ENCODE results near the gene EXOSC2.

EXOSC2 gene

GRCh38 chr9:130712564-130713285 is 19.1 kb downstream of the EXOSC2 start:
- Histone ChIP-seq H3K27ac (ENCODE audit: low read depth, low read length) (peak overlapping the region; percentile 99), H3K27me3 (ENCODE audit: control insufficient read depth in 1 of 2, insufficient read depth in 2 of 2, low read length in 2 of 2) (no peaks in the 10 kb centered on the region), H3K4me1 (ENCODE audit: control insufficient read depth in 1 of 2, insufficient read depth in 2 of 2, low read length in 2 of 2) (peaks cover 13 to 27% of the 10 kb centered on the region in 2 donors), H3K36me3 (ENCODE audit: control insufficient read depth in 1 of 2, insufficient read depth in 2 of 2, low read length in 2 of 2) (no peaks in the 10 kb centered on the region), H3K9me3 (ENCODE audit: control insufficient read depth in 1 of 2, low read length in 2 of 2) (no peaks in the 10 kb centered on the region), H3K9ac (ENCODE audit: low read depth in 1 of 2, low read length in 2 of 2) (peak overlapping the region; percentile 85 to 87), H3K4me3 (ENCODE audit: low read depth in 1 of 2, low read length in 2 of 2) (peak overlapping the region; percentile 76 to 77)

- Histone ChIP-seq H3K4me1 (ENCODE audit: control insufficient read depth in 1 of 2, insufficient read depth in 2 of 2, low read length in 2 of 2) (peaks cover 13 to 27% of the 10 kb centered on the region in 2 donors), H3K27ac (ENCODE audit: low read depth, low read length) (peak overlapping the region; percentile 99), H3K9ac (ENCODE audit: low read depth in 1 of 2, low read length in 2 of 2) (peak overlapping the region; percentile 85 to 87), H3K36me3 (ENCODE audit: control insufficient read depth in 1 of 2, insufficient read depth in 2 of 2, low read length in 2 of 2) (no peaks in the 10 kb centered on the region), H3K9me3 (ENCODE audit: control insufficient read depth in 1 of 2, low read length in 2 of 2) (no peaks in the 10 kb centered on the region), H3K4me3 (ENCODE audit: low read depth in 1 of 2, low read length in 2 of 2) (peak overlapping the region; percentile 76 to 77), H3K27me3 (ENCODE audit: control insufficient read depth in 1 of 2, insufficient read depth in 2 of 2, low read length in 2 of 2) (no peaks in the 10 kb centered on the region)
Measured at GRCh38 chr9:130713286-130713960, 19.8 kb downstream of the EXOSC2 start.

- Histone ChIP-seq H3K4me1 (ENCODE audit: control insufficient read depth in 1 of 2, insufficient read depth in 2 of 2, low read length in 2 of 2) (peaks cover 13 to 27% of the 10 kb centered on the region in 2 donors), H3K27ac (ENCODE audit: low read depth, low read length) (no peak overlapping the region), H3K4me3 (ENCODE audit: low read depth in 1 of 2, low read length in 2 of 2) (peak overlapping the region; percentile 76 to 77), H3K9me3 (ENCODE audit: control insufficient read depth in 1 of 2, low read length in 2 of 2) (no peaks in the 10 kb centered on the region), H3K36me3 (ENCODE audit: control insufficient read depth in 1 of 2, insufficient read depth in 2 of 2, low read length in 2 of 2) (no peaks in the 10 kb centered on the region), H3K9ac (ENCODE audit: low read depth in 1 of 2, low read length in 2 of 2) (peak overlapping the region; percentile 85 to 87), H3K27me3 (ENCODE audit: control insufficient read depth in 1 of 2, insufficient read depth in 2 of 2, low read length in 2 of 2) (no peaks in the 10 kb centered on the region)
Measured at GRCh38 chr9:130714586-130715110, 21.1 kb downstream of the EXOSC2 start.

DNA sequence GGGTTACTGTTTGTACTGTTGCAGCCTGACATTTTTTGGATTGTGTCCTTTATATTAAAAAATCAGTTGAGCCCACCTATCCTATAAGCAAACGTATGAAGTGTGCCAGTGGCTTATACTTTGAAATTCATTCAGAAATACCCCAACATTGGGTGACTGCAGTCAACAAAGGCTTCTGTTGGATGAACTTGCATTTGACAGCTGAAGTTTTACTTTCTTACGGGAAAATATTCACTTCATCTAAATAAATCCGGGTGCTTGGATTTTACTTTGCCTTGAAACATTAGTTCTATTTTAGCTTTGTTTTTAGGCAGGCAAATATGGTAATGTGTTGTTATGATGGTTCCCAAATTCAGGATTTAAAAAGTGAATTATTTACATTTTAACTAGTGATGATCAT is 21.7 kb downstream of the EXOSC2 start:
- Histone ChIP-seq H3K9ac (ENCODE audit: low read depth in 1 of 2, low read length in 2 of 2) (peak overlapping the region; percentile 85 to 87), H3K4me3 (ENCODE audit: low read depth in 1 of 2, low read length in 2 of 2) (peak overlapping the region; percentile 76 to 77), H3K4me1 (ENCODE audit: control insufficient read depth in 1 of 2, insufficient read depth in 2 of 2, low read length in 2 of 2) (peaks cover 13 to 27% of the 10 kb centered on the region in 2 donors), H3K27me3 (ENCODE audit: control insufficient read depth in 1 of 2, insufficient read depth in 2 of 2, low read length in 2 of 2) (no peaks in the 10 kb centered on the region), H3K9me3 (ENCODE audit: control insufficient read depth in 1 of 2, low read length in 2 of 2) (no peaks in the 10 kb centered on the region), H3K27ac (ENCODE audit: low read depth, low read length) (no peak overlapping the region), H3K36me3 (ENCODE audit: control insufficient read depth in 1 of 2, insufficient read depth in 2 of 2, low read length in 2 of 2) (no peaks in the 10 kb centered on the region)

DNA sequence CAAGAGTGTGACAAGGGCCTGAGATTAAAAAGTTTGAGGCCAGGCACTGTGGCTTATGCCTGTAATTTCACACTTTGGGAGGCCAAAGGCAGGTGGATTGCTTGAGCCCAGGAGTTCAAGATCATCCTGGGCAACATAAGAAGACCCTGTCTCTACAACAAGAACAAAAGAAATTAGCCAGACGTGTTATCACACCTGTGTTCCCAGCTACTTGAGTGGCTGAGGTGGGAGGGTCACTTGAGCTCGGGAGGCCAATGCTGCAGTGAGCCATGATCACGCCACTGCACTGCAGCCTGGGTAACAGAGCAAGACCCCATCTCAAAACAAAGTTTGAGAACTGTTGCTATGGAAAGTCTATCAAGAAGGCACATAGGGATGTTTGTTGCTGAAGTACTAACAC is 25.0 kb downstream of the EXOSC2 start:
- no peaks in the 10 kb centered on the region for H3K9me3 ChIP-seq (ENCODE audit: control insufficient read depth in 1 of 2, low read length in 2 of 2)
- H3K4me1 ChIP-seq (ENCODE audit: control insufficient read depth in 1 of 2, insufficient read depth in 2 of 2, low read length in 2 of 2): peaks cover 13 to 21% of the 10 kb centered on the region in 2 donors
- H3K27ac ChIP-seq (ENCODE audit: low read depth, low read length): no peak overlapping the region
- H3K4me3 ChIP-seq (ENCODE audit: low read depth in 1 of 2, low read length in 2 of 2): no peak overlapping the region
- H3K36me3 ChIP-seq (ENCODE audit: control insufficient read depth in 1 of 2, insufficient read depth in 2 of 2, low read length in 2 of 2): no peaks in the 10 kb centered on the region
- no peak overlapping the region for H3K9ac ChIP-seq (ENCODE audit: low read depth in 1 of 2, low read length in 2 of 2)
- no peaks in the 10 kb centered on the region for H3K27me3 ChIP-seq (ENCODE audit: control insufficient read depth in 1 of 2, insufficient read depth in 2 of 2, low read length in 2 of 2)

GRCh38 chr9:130720762-130721161 is 27.2 kb downstream of the EXOSC2 start:
- Histone ChIP-seq H3K9me3 (ENCODE audit: control insufficient read depth in 1 of 2, low read length in 2 of 2) (no peaks in the 10 kb centered on the region), H3K4me3 (ENCODE audit: low read depth in 1 of 2, low read length in 2 of 2) (no peak overlapping the region), H3K9ac (ENCODE audit: low read depth in 1 of 2, low read length in 2 of 2) (no peak overlapping the region), H3K27ac (ENCODE audit: low read depth, low read length) (no peak overlapping the region), H3K4me1 (ENCODE audit: control insufficient read depth in 1 of 2, insufficient read depth in 2 of 2, low read length in 2 of 2) (peaks cover 4% of the 10 kb centered on the region in 2 donors), H3K36me3 (ENCODE audit: control insufficient read depth in 1 of 2, insufficient read depth in 2 of 2, low read length in 2 of 2) (no peaks in the 10 kb centered on the region), H3K27me3 (ENCODE audit: control insufficient read depth in 1 of 2, insufficient read depth in 2 of 2, low read length in 2 of 2) (no peaks in the 10 kb centered on the region)

GRCh38 chr9:130728721-130729120 is 35.1 kb downstream of the EXOSC2 start:
- Histone ChIP-seq H3K27me3 (ENCODE audit: control insufficient read depth in 1 of 2, insufficient read depth in 2 of 2, low read length in 2 of 2) (no peaks in the 10 kb centered on the region), H3K9me3 (ENCODE audit: control insufficient read depth in 1 of 2, low read length in 2 of 2) (no peaks in the 10 kb centered on the region), H3K9ac (ENCODE audit: low read depth in 1 of 2, low read length in 2 of 2) (no peak overlapping the region), H3K4me1 (ENCODE audit: control insufficient read depth in 1 of 2, insufficient read depth in 2 of 2, low read length in 2 of 2) (peaks cover 13 to 15% of the 10 kb centered on the region in 2 donors), H3K27ac (ENCODE audit: low read depth, low read length) (no peak overlapping the region), H3K4me3 (ENCODE audit: low read depth in 1 of 2, low read length in 2 of 2) (no peak overlapping the region), H3K36me3 (ENCODE audit: control insufficient read depth in 1 of 2, insufficient read depth in 2 of 2, low read length in 2 of 2) (no peaks in the 10 kb centered on the region)

DNA sequence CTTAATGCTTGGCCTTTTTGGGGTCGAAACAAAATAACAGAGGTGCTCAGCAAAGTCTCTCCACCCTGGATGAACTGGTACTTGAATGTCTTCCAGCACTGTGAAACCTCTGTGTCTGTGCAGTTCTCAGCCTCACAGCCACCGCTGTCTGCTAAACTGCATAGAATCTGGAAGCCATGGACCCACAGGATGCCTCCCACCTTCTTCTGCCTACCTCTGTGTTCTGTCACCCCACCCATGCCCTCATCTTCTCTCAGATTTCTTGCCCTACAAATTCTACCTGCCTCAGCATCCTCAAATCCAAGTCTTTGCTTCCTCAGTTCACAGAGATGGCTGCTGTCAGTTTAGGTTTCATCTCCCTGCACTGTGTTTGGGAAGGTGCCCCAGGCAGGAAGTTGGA is 35.6 kb downstream of the EXOSC2 start:
- H3K9me3 ChIP-seq (ENCODE audit: control insufficient read depth in 1 of 2, low read length in 2 of 2): no peaks in the 10 kb centered on the region

GRCh38 chr9:130731355-130731754 is 37.8 kb downstream of the EXOSC2 start:
- Histone ChIP-seq H3K36me3 (ENCODE audit: control insufficient read depth in 1 of 2, insufficient read depth in 2 of 2, low read length in 2 of 2) (no peaks in the 10 kb centered on the region), H3K27ac (ENCODE audit: low read depth, low read length) (no peak overlapping the region), H3K9me3 (ENCODE audit: control insufficient read depth in 1 of 2, low read length in 2 of 2) (no peaks in the 10 kb centered on the region), H3K9ac (ENCODE audit: low read depth in 1 of 2, low read length in 2 of 2) (no peak overlapping the region), H3K4me1 (ENCODE audit: control insufficient read depth in 1 of 2, insufficient read depth in 2 of 2, low read length in 2 of 2) (peaks cover 13 to 15% of the 10 kb centered on the region in 2 donors), H3K27me3 (ENCODE audit: control insufficient read depth in 1 of 2, insufficient read depth in 2 of 2, low read length in 2 of 2) (no peaks in the 10 kb centered on the region), H3K4me3 (ENCODE audit: low read depth in 1 of 2, low read length in 2 of 2) (no peak overlapping the region)

More for the DNA sequence above, 35.6 kb downstream of the EXOSC2 start:
- Histone ChIP-seq H3K4me3 (ENCODE audit: low read depth in 1 of 2, low read length in 2 of 2) (no peak overlapping the region), H3K27ac (ENCODE audit: low read depth, low read length) (no peak overlapping the region), H3K4me1 (ENCODE audit: control insufficient read depth in 1 of 2, insufficient read depth in 2 of 2, low read length in 2 of 2) (peaks cover 13 to 15% of the 10 kb centered on the region in 2 donors), H3K36me3 (ENCODE audit: control insufficient read depth in 1 of 2, insufficient read depth in 2 of 2, low read length in 2 of 2) (no peaks in the 10 kb centered on the region), H3K9ac (ENCODE audit: low read depth in 1 of 2, low read length in 2 of 2) (no peak overlapping the region), H3K27me3 (ENCODE audit: control insufficient read depth in 1 of 2, insufficient read depth in 2 of 2, low read length in 2 of 2) (no peaks in the 10 kb centered on the region)

DNA sequence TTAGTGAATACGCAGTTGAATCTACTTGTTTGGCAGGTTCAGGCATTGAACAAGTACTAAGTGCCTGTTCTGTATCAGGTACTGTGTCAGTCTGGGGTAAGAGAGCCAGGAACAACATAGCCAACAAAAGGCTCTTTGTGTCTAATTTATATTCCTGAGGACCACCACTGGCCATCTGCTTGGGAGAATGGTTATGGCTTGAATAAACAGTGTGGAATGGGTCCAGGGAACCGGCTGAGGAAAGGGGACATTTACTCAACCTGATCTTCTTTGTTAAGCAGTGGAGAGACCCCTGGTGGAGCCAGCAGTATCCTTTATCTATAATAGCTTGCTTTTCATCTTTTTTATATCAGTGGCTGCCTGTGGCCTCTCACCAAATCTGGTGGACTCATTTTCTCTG is 38.6 kb downstream of the EXOSC2 start:
- Histone ChIP-seq H3K4me3 (ENCODE audit: low read depth in 1 of 2, low read length in 2 of 2) (no peak overlapping the region), H3K9me3 (ENCODE audit: control insufficient read depth in 1 of 2, low read length in 2 of 2) (no peaks in the 10 kb centered on the region), H3K9ac (ENCODE audit: low read depth in 1 of 2, low read length in 2 of 2) (no peak overlapping the region), H3K27ac (ENCODE audit: low read depth, low read length) (no peak overlapping the region), H3K4me1 (ENCODE audit: control insufficient read depth in 1 of 2, insufficient read depth in 2 of 2, low read length in 2 of 2) (peaks cover 13 to 15% of the 10 kb centered on the region in 2 donors), H3K27me3 (ENCODE audit: control insufficient read depth in 1 of 2, insufficient read depth in 2 of 2, low read length in 2 of 2) (no peaks in the 10 kb centered on the region), H3K36me3 (ENCODE audit: control insufficient read depth in 1 of 2, insufficient read depth in 2 of 2, low read length in 2 of 2) (no peaks in the 10 kb centered on the region)
